Measurements from ENCODE around the gene HCFC2. TPM values are rescaled to one million over a fixed set of nuclear protein-coding genes. Genes with fewer than 3 reads are reported as not detected.
A peak's percentile ranks its signal among the peaks of the same experiment; 100 is the strongest.

HCFC2 gene
- total RNA-seq, 1 donor from 2014 or later: 19.4 TPM

GRCh38 chr12:104054681-104055346 lies 9.5 kb upstream of the HCFC2 start:
- no peaks in the 10 kb centered on the region for H3K36me3 ChIP-seq
- H3K9me3 ChIP-seq: no peaks in the 10 kb centered on the region
- H3K27me3 ChIP-seq: peaks cover 2% of the 10 kb centered on the region
- H3K4me1 ChIP-seq: peaks cover 18% of the 10 kb centered on the region
- H3K27ac ChIP-seq: no peak overlapping the region
- no peak overlapping the region for H3K4me3 ChIP-seq
- no peak for DNase-seq
- intact Hi-C loops (cut with DNase I): no loop called here
- no peak for ATAC-seq
- TF ChIP-seq CTCF (IDR thresholded peaks at IDR 0.05): no peak

GRCh38 chr12:104055686-104056388 lies 8.5 kb upstream of the HCFC2 start:
- H3K27me3 ChIP-seq: no peaks in the 10 kb centered on the region
- peaks cover 12% of the 10 kb centered on the region for H3K4me1 ChIP-seq
- no peak for TF ChIP-seq CTCF (IDR thresholded peaks at IDR 0.05)
- no peak overlapping the region for H3K4me3 ChIP-seq
- intact Hi-C loops (cut with DNase I): no loop called here
- peak; percentile 94 for ATAC-seq
- H3K9me3 ChIP-seq: no peaks in the 10 kb centered on the region
- DNase-seq: peak; percentile 81
- no peaks in the 10 kb centered on the region for H3K36me3 ChIP-seq
- H3K27ac ChIP-seq: peak overlapping the region; percentile 32

- Histone ChIP-seq H3K4me3 (no peak overlapping the region), H3K27ac (no peak overlapping the region), H3K36me3 (no peaks in the 10 kb centered on the region), H3K4me1 (peaks cover 12% of the 10 kb centered on the region), H3K9me3 (no peaks in the 10 kb centered on the region), H3K27me3 (no peaks in the 10 kb centered on the region)
- TF ChIP-seq CTCF (IDR thresholded peaks at IDR 0.05): no peak
- ATAC-seq (no peak), DNase-seq (no peak)
- intact Hi-C loops (cut with DNase I): no loop called here
These were observed 7.8 kb upstream of the HCFC2 start for GRCh38 chr12:104056419-104056972.

GRCh38 chr12:104057771-104058197 lies 6.5 kb upstream of the HCFC2 start:
- intact Hi-C loops (cut with DNase I): no loop called here
- Histone ChIP-seq H3K4me3 (no peak overlapping the region), H3K27me3 (no peaks in the 10 kb centered on the region), H3K4me1 (peaks cover 12% of the 10 kb centered on the region), H3K27ac (no peak overlapping the region), H3K36me3 (no peaks in the 10 kb centered on the region), H3K9me3 (no peaks in the 10 kb centered on the region)
- DNase-seq (no peak), ATAC-seq (peak; percentile 11)
- peak; percentile 62 for TF ChIP-seq CTCF (IDR thresholded peaks at IDR 0.05)

- ATAC-seq: no peak
- H3K27ac ChIP-seq: no peak overlapping the region
- H3K9me3 ChIP-seq: no peaks in the 10 kb centered on the region
- no peaks in the 10 kb centered on the region for H3K36me3 ChIP-seq
- no peak for DNase-seq
- peaks cover 12% of the 10 kb centered on the region for H3K4me1 ChIP-seq
- no peak overlapping the region for H3K4me3 ChIP-seq
- H3K27me3 ChIP-seq: no peaks in the 10 kb centered on the region
- intact Hi-C loops (cut with DNase I): no loop called here
- no peak for TF ChIP-seq CTCF (IDR thresholded peaks at IDR 0.05)
These were observed 5.5 kb upstream of the HCFC2 start for GRCh38 chr12:104058802-104059201.
